OCI-LY7 (cell line): ENCODE measurements around the gene HIVEP3.

Experiments used
- CTCF ChIP-seq: fragments of 200-600 bp; sonication (generic); conservative IDR thresholded peaks from 2 replicates; pipeline ENCODE4 v1.5.1; 2014; ENCODE audit warnings: mild to moderate bottlenecking, antibody characterized with exemption, low read length, moderate library complexity, mixed read lengths
- EZH2phosphoT487 ChIP-seq: fragments of 200-600 bp; sonication (generic); IDR thresholded peaks from 2 replicates; pipeline ENCODE4 v1.6.1; 2018; ENCODE audit warnings: low read depth, borderline replicate concordance, mild to moderate bottlenecking, mixed run types, antibody characterized with exemption, low read length, moderate library complexity, mixed read lengths

GRCh38 chr1:41486371-41487125 is 432.2 kb downstream of the HIVEP3 start:
- TF ChIP-seq CTCF (no peak), EZH2phosphoT487 (no peak)
